ENCODE results near the gene ADISSP.

The ADISSP gene

GRCh38 chr20:3739054-3739925 is 28.3 kb downstream of the ADISSP start:
- no peaks in the 10 kb centered on the region for H3K4me1 ChIP-seq (ENCODE audit: control insufficient read depth, insufficient read depth, low read length, poor library complexity, severe bottlenecking)
- H3K4me3 ChIP-seq (ENCODE audit: insufficient read depth, low read depth, low read length, poor library complexity, severe bottlenecking): no peak overlapping the region
- DNase-seq: no peak
- no peaks in the 10 kb centered on the region for H3K36me3 ChIP-seq (ENCODE audit: control insufficient read depth, insufficient read depth, low read length)
- H3K27me3 ChIP-seq (replicated peaks; ENCODE audit: control insufficient read depth, insufficient read depth, low read length, poor library complexity, severe bottlenecking): no peaks in the 10 kb centered on the region
- no peak overlapping the region for H3K27ac ChIP-seq (ENCODE audit: insufficient read depth, low read length, poor library complexity, severe bottlenecking)
- H3K9me3 ChIP-seq (ENCODE audit: control insufficient read depth, low read length): no peaks in the 10 kb centered on the region

- no peaks in the 10 kb centered on the region for H3K4me1 ChIP-seq (ENCODE audit: control insufficient read depth, insufficient read depth, low read length, poor library complexity, severe bottlenecking)
- no peaks in the 10 kb centered on the region for H3K9me3 ChIP-seq (ENCODE audit: control insufficient read depth, low read length)
- no peaks in the 10 kb centered on the region for H3K36me3 ChIP-seq (ENCODE audit: control insufficient read depth, insufficient read depth, low read length)
- H3K27ac ChIP-seq (ENCODE audit: insufficient read depth, low read length, poor library complexity, severe bottlenecking): no peak overlapping the region
- peaks cover under 1% of the 10 kb centered on the region for H3K27me3 ChIP-seq (replicated peaks; ENCODE audit: control insufficient read depth, insufficient read depth, low read length, poor library complexity, severe bottlenecking)
- H3K4me3 ChIP-seq (ENCODE audit: insufficient read depth, low read depth, low read length, poor library complexity, severe bottlenecking): no peak overlapping the region
- no peak for DNase-seq
These were observed 29.2 kb downstream of the ADISSP start for GRCh38 chr20:3738111-3739053.

- DNase-seq: no peak
- H3K4me1 ChIP-seq (ENCODE audit: control insufficient read depth, insufficient read depth, low read length, poor library complexity, severe bottlenecking): peaks cover 3% of the 10 kb centered on the region
- H3K27ac ChIP-seq (ENCODE audit: insufficient read depth, low read length, poor library complexity, severe bottlenecking): no peak overlapping the region
- no peak overlapping the region for H3K4me3 ChIP-seq (ENCODE audit: insufficient read depth, low read depth, low read length, poor library complexity, severe bottlenecking)
- H3K36me3 ChIP-seq (ENCODE audit: control insufficient read depth, insufficient read depth, low read length): no peaks in the 10 kb centered on the region
- no peaks in the 10 kb centered on the region for H3K9me3 ChIP-seq (ENCODE audit: control insufficient read depth, low read length)
- peaks cover 15% of the 10 kb centered on the region for H3K27me3 ChIP-seq (replicated peaks; ENCODE audit: control insufficient read depth, insufficient read depth, low read length, poor library complexity, severe bottlenecking)
These were observed 31.8 kb downstream of the ADISSP start for GRCh38 chr20:3735768-3736167.

GRCh38 chr20:3734111-3734843 is 33.3 kb downstream of the ADISSP start:
- H3K27me3 ChIP-seq (replicated peaks; ENCODE audit: control insufficient read depth, insufficient read depth, low read length, poor library complexity, severe bottlenecking): peaks cover 15% of the 10 kb centered on the region
- DNase-seq: no peak
- H3K4me1 ChIP-seq (ENCODE audit: control insufficient read depth, insufficient read depth, low read length, poor library complexity, severe bottlenecking): peaks cover 3% of the 10 kb centered on the region
- no peak overlapping the region for H3K4me3 ChIP-seq (ENCODE audit: insufficient read depth, low read depth, low read length, poor library complexity, severe bottlenecking)
- no peaks in the 10 kb centered on the region for H3K9me3 ChIP-seq (ENCODE audit: control insufficient read depth, low read length)
- H3K36me3 ChIP-seq (ENCODE audit: control insufficient read depth, insufficient read depth, low read length): no peaks in the 10 kb centered on the region
- H3K27ac ChIP-seq (ENCODE audit: insufficient read depth, low read length, poor library complexity, severe bottlenecking): no peak overlapping the region

DNA sequence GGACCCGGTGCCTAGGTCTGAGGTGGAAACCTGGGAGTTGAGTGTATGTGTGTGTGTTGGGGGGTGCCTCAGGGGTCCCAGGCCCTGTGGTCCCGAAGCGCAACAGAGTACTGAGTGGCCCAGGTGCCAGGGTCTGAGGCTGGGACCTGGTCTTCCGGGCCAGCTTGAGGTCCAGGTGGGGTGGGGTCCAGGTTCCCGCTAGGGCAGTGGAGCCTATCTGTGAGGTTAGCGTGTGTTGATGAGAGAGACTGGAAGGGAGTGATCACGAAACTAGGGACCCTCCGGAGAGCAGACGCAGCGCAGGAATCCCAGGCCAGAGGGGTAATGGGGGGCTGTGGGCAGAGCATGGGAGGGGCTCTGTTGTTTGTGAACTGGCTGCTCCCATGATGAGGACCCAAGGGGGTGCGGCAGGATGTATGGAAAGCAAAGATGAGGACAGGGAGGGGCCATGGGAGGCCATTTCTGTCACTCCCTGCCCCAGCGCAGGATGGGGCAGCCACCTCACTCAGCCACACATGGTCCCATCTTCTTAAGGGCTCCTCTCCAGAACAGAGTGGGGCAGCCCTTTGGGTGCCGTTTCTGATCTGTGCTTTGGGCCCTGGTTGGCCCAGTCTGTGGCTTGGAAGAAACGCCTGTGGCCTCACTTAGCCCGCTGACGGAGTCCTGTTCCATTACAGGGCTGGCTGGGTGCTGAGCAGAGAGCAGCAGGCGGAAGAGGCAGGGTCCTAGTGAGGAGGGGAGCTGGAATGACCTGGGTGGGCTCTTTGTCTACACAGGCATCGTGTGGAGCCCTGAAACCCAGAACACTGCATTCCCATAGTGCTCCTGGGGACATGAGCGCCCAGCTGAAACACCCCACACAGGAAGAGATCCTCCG is 34.2 kb downstream of the ADISSP start:
- H3K4me1 ChIP-seq (ENCODE audit: control insufficient read depth, insufficient read depth, low read length, poor library complexity, severe bottlenecking): peaks cover 3% of the 10 kb centered on the region
- DNase-seq: no peak
- H3K4me3 ChIP-seq (ENCODE audit: insufficient read depth, low read depth, low read length, poor library complexity, severe bottlenecking): no peak overlapping the region
- H3K27me3 ChIP-seq (replicated peaks; ENCODE audit: control insufficient read depth, insufficient read depth, low read length, poor library complexity, severe bottlenecking): peaks cover 15% of the 10 kb centered on the region
- H3K9me3 ChIP-seq (ENCODE audit: control insufficient read depth, low read length): no peaks in the 10 kb centered on the region
- H3K27ac ChIP-seq (ENCODE audit: insufficient read depth, low read length, poor library complexity, severe bottlenecking): no peak overlapping the region
- no peaks in the 10 kb centered on the region for H3K36me3 ChIP-seq (ENCODE audit: control insufficient read depth, insufficient read depth, low read length)

- H3K27me3 ChIP-seq (replicated peaks; ENCODE audit: control insufficient read depth, insufficient read depth, low read length, poor library complexity, severe bottlenecking): peaks cover 15% of the 10 kb centered on the region
- H3K4me3 ChIP-seq (ENCODE audit: insufficient read depth, low read depth, low read length, poor library complexity, severe bottlenecking): no peak within 1 kb of the TSS
These were observed 35.0 kb downstream of the ADISSP start, which contains the start of gene HSPA12B for GRCh38 chr20:3732327-3733118. Gene HSPA12B (plus strand): TSS chr20:3732685. CDS start chr20:3738675, 5,990 bp downstream.

GRCh38 chr20:3731944-3732326 is 35.6 kb downstream of the ADISSP start:
- H3K27me3 ChIP-seq (replicated peaks; ENCODE audit: control insufficient read depth, insufficient read depth, low read length, poor library complexity, severe bottlenecking): peaks cover 15% of the 10 kb centered on the region
- peaks cover 3% of the 10 kb centered on the region for H3K4me1 ChIP-seq (ENCODE audit: control insufficient read depth, insufficient read depth, low read length, poor library complexity, severe bottlenecking)
- H3K36me3 ChIP-seq (ENCODE audit: control insufficient read depth, insufficient read depth, low read length): no peaks in the 10 kb centered on the region
- H3K4me3 ChIP-seq (ENCODE audit: insufficient read depth, low read depth, low read length, poor library complexity, severe bottlenecking): no peak overlapping the region
- no peaks in the 10 kb centered on the region for H3K9me3 ChIP-seq (ENCODE audit: control insufficient read depth, low read length)
- no peak overlapping the region for H3K27ac ChIP-seq (ENCODE audit: insufficient read depth, low read length, poor library complexity, severe bottlenecking)
- DNase-seq: no peak

More at GRCh38 chr20:3732327-3733118, 35.0 kb downstream of the ADISSP start, which contains the start of gene HSPA12B:
- Histone ChIP-seq H3K4me1 (ENCODE audit: control insufficient read depth, insufficient read depth, low read length, poor library complexity, severe bottlenecking) (peaks cover 3% of the 10 kb centered on the region), H3K27ac (ENCODE audit: insufficient read depth, low read length, poor library complexity, severe bottlenecking) (no peak within 1 kb of the TSS), H3K9me3 (ENCODE audit: control insufficient read depth, low read length) (no peaks in the 10 kb centered on the region), H3K36me3 (ENCODE audit: control insufficient read depth, insufficient read depth, low read length) (no peaks in the 10 kb centered on the region)
- DNase-seq: no peak

GRCh38 chr20:3730803-3731672 is 36.5 kb downstream of the ADISSP start:
- Histone ChIP-seq H3K27me3 (replicated peaks; ENCODE audit: control insufficient read depth, insufficient read depth, low read length, poor library complexity, severe bottlenecking) (peaks cover 15% of the 10 kb centered on the region), H3K36me3 (ENCODE audit: control insufficient read depth, insufficient read depth, low read length) (no peaks in the 10 kb centered on the region), H3K4me3 (ENCODE audit: insufficient read depth, low read depth, low read length, poor library complexity, severe bottlenecking) (no peak overlapping the region), H3K9me3 (ENCODE audit: control insufficient read depth, low read length) (no peaks in the 10 kb centered on the region), H3K4me1 (ENCODE audit: control insufficient read depth, insufficient read depth, low read length, poor library complexity, severe bottlenecking) (peaks cover 3% of the 10 kb centered on the region), H3K27ac (ENCODE audit: insufficient read depth, low read length, poor library complexity, severe bottlenecking) (no peak overlapping the region)
- DNase-seq: no peak
